NCI-H1048 (cell line): ENCODE data around the gene SMIM7.
A peak's percentile ranks its signal among the peaks of the same experiment; 100 is the strongest.
"Not testable (repeated sequence)": the region's sequence is repeated elsewhere in the genome, so short reads cannot be mapped to it uniquely, and the experiment has no call there.

ENCODE experiments used
- DNase-seq: peaks from one replicate; lab custom pipeline; 2025; lab: John Stamatoyannopoulos, UW

Gene SMIM7

DNA sequence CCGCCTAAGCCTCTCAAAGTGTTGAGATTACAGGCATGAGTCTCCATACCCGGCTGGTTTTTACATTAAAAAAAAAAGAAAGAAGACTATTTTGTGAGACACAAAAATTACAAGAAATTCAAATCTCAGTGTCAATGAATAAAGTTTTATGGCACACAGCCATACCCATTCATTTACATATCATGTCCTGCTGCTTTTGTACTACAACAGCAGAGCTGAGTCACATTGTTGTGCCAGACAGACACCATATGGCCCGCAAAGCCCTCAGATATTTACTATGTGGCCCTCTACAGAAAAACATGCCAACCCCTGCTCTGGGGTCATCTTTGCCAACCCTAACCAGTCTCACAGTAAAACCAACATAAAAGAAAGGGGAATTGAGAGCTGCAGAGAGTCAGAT lies 5.3 kb downstream of the SMIM7 start:
- DNase-seq, result no peak

DNA sequence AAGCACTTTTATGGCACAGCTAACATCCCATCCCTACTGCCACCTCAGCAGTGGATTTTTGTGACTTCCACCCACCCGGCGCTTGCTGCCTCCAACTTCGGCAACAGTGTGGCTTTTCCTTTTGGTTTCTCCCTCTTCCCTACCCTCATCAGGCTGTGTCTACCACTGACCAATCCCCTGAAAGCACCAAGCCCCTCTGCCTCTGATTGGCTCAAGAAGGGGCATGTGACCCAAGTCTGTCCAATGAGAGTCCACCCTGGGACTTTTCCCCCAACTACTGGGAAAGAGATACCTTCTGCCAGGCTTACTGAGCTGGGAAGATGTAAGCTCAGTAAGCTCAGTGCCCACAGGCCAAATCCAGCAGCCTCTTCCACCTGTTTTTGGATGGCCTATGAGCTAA lies 5.8 kb downstream of the SMIM7 start:
- no peak for DNase-seq

DNA sequence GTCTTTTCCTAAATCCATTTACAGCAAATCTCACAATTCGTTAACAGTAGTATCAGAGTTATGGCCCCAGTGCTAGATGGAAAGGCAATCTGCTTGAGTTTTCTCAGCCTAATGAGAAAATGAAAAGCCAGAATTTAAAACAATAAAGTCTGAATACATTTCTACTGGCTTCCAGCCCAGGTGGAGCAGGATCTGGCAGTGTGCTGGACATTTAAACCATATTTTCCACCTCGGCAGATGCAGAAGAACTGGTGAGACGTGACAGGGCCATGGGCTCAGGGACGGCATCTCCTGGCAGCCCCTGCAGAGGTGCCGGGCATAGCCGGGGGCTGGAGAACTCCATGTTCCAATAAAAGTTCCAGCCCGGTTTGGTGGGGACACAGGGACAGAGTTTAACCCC lies 7.1 kb downstream of the SMIM7 start:
- no peak for DNase-seq

DNA sequence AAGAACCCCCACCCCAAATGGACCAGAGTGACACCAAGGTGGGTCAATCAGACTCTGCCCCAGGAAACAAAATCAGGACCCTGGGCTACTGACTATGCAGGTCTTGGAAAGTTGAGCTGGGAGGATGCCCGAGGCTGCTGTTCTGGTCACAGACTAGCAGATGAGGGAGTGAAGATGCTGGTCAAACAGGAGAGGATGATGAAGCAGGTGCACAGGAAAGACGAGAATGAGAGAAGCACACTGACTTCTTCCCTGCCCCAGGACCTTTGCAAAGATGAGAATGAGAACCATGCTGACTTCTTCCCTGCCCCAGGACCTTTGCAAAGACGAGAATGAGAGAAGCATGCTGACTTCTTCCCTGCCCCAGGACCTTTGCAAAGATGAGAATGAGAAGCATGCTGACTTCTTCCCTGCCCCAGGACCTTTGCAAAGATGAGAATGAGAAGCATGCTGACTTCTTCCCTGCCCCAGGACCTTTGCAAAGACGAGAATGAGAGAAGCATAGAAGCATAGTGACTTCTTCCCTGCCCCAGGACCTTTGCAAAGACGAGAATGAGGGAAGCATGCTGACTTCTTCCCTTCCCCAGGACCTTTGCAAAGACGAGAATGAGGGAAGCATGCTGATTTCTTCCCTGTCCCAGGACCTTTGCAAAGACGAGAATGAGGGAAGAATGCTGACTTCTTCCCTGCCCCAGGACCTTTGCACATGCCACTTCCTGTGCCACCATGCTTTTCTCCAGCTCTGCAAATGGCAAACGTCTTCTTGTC lies 8.3 kb downstream of the SMIM7 start:
- not testable (repeated sequence) for DNase-seq

DNA sequence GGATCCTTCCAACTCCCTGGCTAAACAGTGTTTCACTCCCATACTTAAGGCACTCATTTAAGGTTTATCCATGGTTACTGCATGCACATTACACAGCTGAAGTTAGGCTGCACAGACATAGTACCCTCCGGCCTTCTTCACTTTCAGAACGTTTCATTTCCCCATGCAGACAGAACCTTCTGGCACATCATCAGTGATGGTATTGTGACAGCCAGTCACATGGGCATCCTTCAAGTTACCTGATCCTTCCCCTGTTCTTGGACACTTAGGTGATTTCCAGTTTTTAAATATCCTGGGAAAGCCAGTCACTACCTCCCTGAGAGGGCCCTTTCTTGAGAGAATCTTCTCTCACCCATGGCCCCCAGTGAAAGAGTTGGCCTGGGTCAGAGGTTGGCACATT lies 9.1 kb downstream of the SMIM7 start:
- DNase-seq, result no peak

DNA sequence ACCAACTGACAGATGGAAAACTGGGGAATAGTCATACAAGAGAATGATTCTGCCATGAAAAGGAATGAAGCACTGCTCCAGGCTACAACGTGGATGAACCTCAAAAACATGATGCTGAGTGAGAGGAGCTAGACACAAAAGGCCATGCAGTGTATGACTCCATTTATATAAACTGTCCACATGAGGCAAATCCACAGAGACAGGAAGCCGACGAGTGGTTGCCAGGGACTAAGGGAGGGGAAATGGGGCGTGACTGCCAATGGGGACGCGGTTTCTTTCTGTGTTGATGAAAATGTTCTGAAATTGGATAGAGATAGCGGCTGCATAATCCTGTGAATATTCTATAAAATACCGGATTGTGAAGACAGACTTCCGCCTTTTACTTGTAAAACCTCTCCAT lies 10.2 kb downstream of the SMIM7 start:
- DNase-seq, result no peak

DNA sequence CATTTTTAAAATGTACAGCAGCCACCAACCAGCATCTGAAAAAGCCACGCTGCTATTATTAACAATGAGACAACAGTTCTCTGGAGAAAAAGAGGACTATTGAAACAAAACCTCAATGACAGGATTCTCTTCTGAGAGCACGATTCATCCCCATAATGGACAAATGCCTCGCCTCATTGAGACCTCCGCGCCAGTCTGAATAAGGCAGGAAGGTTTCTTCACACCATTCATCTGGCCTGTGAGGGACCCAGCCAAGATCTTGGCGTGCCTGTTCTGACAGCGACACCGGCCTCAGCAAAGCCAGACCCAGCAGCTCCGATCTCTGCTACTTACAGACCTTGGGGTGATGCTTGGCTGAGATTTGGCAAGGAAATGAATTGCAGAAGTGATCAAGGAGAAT lies 14.8 kb downstream of the SMIM7 start:
- no peak for DNase-seq

DNA sequence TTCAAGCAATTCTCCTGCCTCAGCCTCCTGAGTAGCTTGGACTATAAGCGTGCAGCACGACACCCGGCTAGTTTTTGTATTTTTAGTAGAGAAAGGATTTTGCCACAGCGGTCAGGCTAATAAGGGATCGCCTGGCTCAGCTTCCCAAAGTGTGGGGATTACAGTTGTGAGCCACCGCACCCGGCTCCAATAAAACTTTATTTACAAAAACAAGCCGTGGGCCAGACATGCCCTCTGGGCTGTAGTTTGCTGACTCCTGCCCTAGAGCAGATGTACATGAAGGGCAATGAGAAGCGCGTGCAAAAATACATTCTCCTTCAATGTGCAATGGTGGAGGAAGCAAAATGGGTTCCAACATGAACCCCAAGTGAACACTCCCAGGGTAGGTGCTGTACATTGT lies 18.2 kb downstream of the SMIM7 start:
- DNase-seq, result no peak

DNA sequence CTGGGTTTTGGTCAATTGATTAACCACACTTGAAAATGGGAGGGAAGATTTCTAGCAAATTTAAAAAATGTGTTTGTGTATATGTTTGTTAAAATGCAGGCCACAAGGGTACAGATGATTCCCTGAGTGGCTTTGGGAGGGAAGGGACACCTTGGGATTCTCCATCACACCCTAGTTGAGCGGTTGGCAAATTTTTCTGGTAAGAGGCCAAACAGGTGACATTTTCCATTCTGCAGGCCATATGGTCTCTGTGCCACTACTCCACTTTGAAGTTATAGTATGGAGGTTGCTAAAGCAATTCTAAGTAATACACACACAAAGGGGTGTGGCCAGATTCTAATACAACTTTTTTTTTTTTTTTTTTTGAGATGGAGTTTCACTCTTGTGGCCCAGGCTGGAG lies 19.0 kb downstream of the SMIM7 start:
- no peak for DNase-seq

DNA sequence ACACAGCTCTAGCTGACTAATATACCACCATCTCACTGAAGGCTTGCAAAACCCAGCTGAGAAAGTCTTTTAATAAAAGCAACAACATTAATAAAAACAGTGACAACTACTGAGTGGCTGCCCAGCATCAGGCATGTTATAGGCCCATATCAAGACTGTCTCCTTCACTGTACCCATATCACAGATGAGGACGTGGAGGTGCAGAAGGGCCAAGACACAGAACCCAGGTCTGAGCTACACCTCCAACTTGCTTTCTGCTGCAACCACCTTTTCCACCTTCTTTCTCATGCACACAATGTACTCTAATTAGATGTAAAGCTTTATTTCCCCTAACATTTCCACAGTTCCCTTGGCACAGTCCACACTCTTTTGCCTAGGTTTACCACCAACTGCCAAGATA lies 21.3 kb downstream of the SMIM7 start:
- no peak for DNase-seq

DNA sequence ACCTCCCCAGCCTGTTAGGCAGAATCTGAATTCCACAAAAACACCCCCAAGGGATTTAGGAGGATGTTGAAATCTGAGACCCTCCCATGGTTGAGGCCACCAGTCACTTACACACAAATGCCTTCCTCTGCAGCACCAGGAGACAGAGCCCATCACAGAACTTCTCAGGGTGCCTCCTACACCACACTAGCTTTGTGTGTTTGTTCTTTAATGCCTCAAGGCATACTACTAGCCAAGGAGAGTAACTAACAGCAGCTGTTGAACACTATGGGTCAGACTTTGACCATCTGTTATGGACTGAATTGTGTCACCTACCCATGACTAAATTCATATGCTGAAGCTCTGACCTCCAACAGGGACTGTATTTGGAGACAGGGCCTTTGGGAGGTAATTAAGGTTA lies 22.4 kb downstream of the SMIM7 start:
- DNase-seq, result no peak

DNA sequence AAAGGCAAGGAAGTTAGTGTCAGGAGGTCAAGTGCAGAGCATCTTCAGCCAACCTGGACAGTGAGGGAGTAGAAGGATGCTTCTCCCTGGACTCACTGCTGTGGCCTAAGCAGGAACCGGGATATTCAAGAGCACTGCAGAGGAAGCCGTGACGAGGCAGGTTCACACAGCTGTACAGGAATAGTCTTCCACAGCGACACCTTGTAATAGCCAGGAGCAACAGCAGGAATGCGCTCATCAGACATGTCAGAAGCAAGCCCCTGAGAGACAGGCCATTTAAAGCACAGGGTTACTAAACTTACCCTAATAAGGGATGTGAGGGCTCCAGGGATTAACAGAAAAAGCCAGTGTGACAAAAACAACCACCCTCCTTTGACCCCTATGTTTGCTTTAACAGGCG lies 28.5 kb downstream of the SMIM7 start:
- DNase-seq, result no peak

DNA sequence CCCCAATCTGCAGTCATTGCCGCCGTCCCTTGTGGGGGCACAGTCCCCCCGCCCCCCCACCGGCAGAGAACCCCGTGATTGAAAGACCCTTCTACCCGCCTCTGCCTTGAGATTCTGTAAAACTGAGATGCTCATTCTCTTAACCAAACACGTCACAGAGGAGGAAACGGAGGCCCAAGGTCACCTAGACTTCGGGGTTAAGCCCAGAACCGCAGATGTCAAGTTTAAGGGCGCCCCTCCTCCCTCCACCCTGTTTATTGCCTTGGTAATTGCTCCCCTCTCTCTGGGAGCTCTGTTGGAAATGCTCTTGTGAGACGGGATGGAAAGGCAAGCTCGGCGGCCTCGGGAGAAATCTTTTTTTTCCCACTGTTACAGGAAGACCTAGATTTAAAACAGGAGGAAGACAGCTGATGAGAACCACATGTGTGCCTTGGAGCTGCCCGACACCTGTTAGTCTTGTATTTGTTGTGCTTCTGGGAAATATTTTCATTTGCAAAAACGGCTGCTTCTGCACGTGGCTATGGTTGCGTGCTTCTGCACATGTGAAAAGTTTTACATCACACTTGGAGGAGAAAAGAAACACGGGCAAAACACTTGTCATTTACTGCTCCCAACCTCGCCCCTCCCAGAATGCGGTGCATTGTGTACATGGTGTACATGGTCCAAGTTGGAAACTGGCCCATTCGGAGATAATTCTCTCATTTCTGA lies 30.8 kb downstream of the SMIM7 start:
- DNase-seq, result no peak

DNA sequence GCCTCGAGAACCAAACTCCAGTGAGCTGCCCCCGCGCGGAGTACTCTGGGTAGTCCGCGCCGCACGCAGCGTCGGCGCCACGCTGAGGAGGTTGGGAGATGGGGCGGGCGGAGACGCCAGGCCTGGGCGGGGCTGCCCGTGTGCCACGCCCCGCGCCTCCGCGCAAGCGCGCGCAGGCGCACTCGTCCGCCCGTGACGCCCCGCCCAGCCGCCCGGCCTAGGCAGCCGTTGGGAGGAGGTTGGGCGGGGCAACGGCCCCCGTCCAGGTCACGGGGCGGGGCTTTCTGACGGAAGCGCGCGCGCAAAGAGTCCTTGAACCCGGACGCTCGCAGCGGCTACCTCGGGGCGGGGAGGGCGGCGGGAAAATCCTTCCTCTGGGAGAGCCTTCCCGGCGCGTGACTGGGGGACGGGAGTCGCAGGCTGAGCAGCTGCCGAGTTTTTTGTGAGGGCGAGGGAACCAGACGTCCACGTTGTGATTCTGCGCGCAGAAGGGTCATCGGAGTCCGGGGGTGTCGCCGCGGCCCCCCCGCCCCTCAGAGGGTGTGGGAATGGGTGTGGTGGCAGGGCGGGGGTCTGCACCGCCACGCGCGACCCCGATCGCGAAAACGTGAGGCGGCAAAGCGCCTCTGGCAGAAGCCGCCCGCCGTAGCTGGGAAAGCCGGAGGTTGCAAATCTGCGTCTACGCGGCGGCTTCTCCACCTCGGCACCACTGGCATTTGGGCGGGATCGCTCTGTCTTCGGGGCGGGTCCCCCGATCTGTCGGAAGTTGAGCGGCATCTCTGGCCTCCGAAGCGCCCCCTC lies 31.6 kb downstream of the SMIM7 start, which contains the start of gene MED26:
MED26 (minus strand) TSS at position 22 of the 801 bp plus-strand sequence. CDS start 261 bp downstream, outside the sequence.
- peak; percentile 94 for DNase-seq

DNA sequence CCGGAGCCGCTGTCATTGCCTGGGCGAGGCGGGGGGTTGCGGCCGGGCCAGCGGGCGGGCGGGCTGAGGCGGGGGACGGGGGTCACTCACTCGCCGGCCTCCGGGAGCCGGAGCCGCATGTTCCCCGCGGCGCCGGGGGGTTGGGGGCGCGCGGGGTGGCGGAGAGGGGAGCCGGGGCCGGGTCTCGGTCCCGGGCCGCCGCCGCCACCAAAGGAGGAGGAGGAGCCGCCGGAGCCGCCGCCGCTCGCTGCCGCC lies 32.1 kb downstream of the SMIM7 start:
- no peak for DNase-seq

DNA sequence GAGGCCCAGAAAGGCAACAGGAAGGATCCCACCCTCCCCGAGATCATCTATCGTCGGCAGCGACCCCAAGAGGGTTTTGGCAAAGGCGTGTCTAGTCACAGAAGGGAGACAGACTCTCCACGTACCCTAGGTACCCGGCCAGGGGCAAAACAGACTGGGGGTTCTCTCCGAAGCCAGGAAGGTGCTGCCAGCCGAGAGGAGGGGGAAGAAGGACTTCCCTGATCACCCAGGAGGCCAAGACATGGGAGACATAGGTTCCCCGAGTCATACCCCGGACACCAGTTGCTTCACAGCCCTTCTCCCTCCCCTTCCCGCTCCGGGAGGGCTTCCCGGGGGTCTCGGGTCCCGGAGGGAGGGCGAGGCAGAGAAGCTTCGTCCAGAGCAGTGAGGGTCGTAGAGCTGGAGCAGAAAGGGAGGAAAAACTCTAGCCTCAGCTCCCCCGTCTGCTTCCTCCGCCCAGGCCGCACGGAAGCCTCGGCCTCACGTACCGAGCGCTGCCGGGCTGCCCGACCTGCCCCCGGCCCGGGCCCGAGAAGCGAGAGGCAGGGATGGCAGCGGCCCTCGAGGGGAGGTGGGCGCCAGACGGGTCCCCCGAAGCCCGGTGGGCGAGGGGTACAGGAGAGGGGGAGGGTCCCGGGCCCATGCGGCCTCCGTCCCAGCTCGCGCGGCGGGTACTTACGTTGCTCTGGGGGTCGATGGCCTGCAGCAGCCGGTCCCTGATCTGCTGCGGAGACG lies 32.6 kb downstream of the SMIM7 start:
- no peak for DNase-seq

DNA sequence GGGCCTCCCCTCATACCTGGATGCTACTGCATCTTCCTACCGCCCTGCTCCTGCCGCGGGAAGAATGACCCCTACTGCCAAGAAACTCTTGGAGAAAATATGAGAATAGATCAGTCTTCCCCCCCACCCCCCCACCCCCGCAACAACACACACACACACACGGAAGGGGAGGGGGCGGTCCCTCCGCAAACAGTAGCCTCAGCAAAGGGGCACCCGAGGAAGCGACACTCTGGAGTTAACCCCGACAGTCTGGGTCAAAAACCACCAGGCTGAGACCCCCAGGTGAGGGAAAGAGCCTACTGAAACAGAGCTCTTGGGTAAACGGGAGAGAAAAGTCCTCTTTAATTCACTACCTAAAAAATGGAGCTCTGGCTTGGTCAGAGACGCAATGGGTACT lies 33.1 kb downstream of the SMIM7 start:
- DNase-seq, result no peak

DNA sequence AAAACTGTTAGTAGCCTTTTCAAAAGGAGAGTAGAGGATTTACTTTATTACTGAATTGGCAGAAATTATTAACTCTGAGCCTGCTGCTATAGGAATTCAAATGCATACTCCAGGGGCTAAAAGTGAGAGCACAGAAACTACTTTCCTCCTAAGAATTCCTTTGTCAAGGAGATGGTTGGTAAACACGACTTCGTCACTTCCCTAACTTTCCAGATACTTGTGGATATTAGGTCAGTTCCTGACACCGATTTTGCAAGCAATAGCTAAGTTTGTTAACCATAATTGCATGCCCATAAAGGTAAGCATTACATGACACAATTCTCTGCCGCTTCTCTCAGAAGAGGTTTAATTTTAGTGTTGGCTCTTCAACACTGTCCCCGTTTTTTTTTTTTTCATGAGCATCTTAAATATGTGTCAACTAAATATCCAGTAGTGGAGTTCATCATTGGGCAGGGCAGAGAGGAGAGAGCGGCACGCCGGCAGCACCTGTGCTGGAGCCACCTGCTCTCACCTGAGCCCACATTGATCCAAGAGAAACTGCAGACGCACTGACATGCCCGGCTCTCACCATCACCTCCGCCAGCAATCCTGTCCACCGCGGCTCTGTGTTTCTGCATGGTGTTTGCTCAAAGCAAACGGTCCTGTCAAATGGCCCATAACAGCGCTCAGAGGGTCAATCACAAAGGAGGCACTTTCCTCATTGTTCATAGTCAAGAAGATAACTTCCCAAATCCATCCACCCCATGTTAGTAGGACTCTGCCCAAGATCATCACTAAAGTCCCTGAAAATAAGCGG lies 34.6 kb downstream of the SMIM7 start:
- DNase-seq, result no peak

DNA sequence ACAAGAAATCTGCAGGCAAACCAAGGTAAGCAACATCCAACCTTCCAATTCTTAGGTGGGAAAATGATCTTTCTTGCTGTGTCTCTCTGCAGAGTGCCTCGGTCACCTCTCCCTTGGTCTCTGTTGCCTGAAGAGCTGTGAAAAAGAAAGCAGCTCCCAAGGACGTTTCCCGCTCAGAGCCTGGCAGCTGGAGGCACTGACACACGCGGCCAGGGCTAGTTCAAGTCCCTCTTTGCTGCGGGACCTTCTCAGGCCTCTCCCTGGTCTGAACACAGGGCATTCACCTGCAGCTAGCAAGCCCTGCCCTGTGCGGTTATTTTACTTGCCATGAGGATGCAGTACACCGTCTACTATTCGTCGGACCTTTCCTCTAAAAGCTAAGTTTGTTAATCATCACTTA lies 35.7 kb downstream of the SMIM7 start:
- no peak for DNase-seq

DNA sequence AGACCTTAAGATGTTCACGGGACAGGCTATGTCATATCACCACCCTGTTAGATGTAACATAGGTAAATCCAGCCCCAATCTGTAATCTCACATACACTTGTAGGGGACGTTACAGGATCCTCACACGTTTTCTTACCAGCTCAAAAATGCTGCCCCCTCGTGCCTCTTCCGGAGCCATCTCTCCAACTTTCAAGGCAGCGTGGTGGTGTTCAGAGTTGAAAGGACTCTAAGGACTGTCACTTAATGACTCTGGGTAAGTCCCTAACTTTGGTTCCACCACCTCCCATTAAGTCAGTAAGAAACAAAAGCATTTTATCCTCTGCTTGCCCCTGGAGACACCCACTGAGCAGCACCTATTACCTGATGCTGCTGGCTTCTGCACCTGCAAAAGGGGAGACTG lies 36.4 kb downstream of the SMIM7 start:
- no peak for DNase-seq

DNA sequence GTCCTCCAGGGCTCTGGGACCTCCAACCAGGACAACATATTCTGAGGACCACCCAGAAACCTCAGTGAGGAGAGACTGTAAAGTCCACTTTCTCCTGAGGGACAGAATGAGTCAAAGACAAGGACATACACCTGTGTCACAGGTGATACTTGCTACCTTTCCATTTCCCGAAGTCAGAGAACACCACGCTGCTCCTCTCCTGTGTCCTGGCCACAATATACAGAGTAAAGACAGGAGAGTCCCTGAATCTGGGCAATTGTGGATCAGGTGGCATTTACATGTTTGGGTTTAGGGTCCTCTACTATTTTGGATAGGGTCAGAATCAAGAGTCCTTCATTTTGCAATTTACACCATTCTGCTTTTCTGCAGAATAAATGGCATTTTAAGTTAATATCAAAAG lies 36.9 kb downstream of the SMIM7 start:
- no peak for DNase-seq
